CD4-positive, alpha-beta T cell treated with Interleukin-4 for 1 hour (primary cell): Measurements from ENCODE around the gene C10orf90.
"Not testable (repeated sequence)": the region's sequence is repeated elsewhere in the genome, so short reads cannot be mapped to it uniquely, and the experiment has no call there.

Experiments
- DNase-seq, 2 donors: peaks; one replicate each; pipeline ENCODE4 v3.0.0-alpha.2; 2020 to 2022

Gene C10orf90

GRCh38 chr10:126387041-126387921 lies 283.2 kb downstream of the C10orf90 start:
- DNase-seq: peak; percentile 5 to 18

GRCh38 chr10:126384269-126384873 lies 286.1 kb downstream of the C10orf90 start:
- DNase-seq: no peak

- DNase-seq: no peak
These were observed 290.0 kb downstream of the C10orf90 start for GRCh38 chr10:126380352-126381076.

GRCh38 chr10:126379166-126379565 lies 291.3 kb downstream of the C10orf90 start:
- not testable (repeated sequence) for DNase-seq

GRCh38 chr10:126376956-126377355 lies 293.5 kb downstream of the C10orf90 start:
- DNase-seq: no peak

GRCh38 chr10:126375926-126376554 lies 294.5 kb downstream of the C10orf90 start:
- no peak for DNase-seq

GRCh38 chr10:126375299-126375698 lies 295.2 kb downstream of the C10orf90 start:
- no peak for DNase-seq
